ENCODE results near the gene KIF3A.

KIF3A gene

GRCh38 chr5:132752581-132753125 lies 15.3 kb upstream of the KIF3A start:
- no peak for DNase-seq

DNA sequence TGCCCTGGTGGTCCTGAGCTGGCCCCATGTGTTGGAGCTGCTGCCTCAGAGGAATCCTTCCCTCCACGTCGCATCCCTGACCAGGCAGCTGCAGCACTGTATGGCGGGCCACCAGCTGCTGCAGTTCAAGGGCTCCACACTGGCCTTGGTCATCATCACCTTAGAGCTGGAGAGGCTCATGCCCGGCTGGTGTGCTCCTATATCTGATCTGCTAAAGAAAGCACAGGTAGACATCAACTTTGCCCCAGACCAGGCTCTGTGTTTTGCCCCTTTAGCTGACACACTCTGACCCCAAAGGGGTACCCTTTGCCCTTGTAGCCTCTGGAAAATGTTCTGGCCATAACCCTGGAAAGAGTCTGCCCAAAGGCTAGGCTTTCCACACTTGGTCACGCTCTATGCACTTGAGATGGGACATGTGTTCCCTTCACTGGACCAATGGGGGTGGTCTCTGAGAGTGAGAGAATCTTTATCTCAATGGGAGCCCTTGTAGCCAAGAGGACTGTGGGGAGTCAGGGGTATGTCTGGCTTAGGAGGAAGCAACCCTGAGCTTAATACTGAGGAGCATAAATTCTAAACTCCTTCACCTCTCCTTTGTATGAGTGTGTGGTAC lies 14.7 kb upstream of the KIF3A start:
- DNase-seq = no peak

- no peak for DNase-seq
These were observed 14.1 kb upstream of the KIF3A start for GRCh38 chr5:132751444-132751843.

DNA sequence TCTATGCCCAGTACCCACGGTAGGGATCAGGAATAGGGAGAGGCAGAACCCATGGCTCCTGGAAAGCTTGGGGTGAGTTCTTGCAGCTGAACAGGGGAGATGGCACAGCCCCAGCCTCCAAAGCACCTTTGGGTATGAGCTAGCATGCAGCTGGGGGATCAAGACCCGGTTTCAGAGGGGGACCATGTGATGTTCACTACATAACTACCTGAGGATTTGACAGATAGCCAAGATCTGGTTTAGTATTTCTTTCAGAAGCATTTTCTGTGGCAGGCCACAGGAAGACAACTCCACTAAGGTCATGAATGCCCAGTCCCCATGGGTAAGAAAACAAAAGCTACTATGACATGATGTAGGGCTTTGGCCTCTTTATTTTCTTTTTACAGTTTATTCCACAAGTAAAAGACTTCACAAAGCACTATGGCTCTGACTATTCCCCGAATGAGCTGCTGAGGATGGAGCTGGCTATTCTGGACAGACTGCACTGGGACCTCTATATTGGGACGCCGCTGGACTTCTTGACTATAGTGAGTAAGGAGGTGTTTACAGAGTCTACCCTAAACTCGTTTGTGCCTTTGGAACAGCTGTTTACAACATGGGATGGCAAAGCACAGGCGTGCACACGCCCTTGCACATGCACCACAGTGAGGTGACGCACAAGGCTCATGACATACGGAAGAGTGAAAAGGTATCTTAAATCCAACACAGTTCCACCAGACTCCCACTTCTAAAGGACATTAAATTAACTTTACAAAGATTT lies 13.3 kb upstream of the KIF3A start:
- DNase-seq = no peak

DNA sequence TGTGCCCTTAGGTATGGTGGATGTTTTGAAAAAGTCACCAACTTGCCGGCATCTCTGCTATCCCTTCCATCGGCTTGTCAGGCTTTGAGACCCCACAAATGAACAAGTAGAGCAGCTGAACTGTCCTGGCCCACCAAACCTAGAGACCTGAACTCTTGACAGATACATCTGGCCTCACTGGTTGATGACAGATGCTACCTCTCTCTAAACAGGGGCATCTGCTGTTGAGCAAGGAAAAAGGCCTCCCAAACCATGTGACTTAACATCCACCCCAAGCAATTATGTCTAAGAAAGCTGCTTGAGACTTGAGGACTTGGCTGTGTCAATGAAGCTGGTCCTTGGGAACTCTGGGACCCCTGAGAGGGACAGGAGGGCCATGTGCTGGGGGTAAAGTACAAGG lies 12.2 kb upstream of the KIF3A start:
- no peak for DNase-seq

- no peak for DNase-seq
These were observed 11.2 kb upstream of the KIF3A start for GRCh38 chr5:132748522-132749000.

- no peak for DNase-seq
These were observed 10.5 kb upstream of the KIF3A start for GRCh38 chr5:132747616-132748440.

- DNase-seq = peak; percentile 31
These were observed 9.7 kb upstream of the KIF3A start, which contains the start of gene CCNI2 for GRCh38 chr5:132746954-132747615. Gene CCNI2, plus strand, starts transcription at chr5:132747426. Its CDS starts 70 bp downstream, at chr5:132747496.

DNA sequence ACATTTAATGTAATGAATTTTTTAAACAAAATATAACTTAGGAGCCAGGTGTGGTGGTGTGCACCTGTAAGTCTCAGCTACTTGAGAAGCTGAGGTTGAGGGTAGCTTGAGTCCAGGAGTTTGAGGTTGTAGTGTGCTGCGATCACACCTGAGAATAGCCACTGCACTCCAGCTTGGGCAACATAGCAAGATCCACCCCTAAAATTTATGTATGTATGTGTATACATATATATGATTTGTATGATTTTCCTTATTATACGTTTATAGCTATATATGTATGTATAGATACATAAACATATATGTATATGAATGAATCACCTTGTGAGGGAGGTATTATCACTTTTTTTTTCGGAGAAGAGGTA lies 9.2 kb upstream of the KIF3A start:
- DNase-seq = no peak

DNA sequence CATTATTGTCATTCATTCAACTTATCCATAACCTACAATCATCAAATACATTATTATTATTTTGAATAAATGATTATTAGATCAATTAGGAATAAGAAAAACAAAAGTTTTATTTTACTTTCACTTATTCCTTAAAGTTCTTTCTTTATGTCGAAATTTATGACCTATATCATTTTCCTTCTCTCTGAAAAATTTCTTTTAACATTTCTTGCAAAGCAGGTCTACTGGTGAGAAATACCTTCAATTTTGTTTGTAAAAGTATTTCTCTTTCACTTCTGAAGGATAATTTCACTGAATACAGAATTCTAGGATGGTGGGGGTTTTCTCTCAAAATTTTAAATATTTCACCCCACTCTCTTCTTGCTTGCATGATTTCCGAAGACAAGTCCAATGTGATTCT lies 7.3 kb upstream of the KIF3A start:
- DNase-seq = no peak

GRCh38 chr5:132742626-132743025 lies 5.3 kb upstream of the KIF3A start:
- no peak for DNase-seq

GRCh38 chr5:132742158-132742557 lies 4.8 kb upstream of the KIF3A start:
- DNase-seq = no peak

- DNase-seq = no peak
These were observed 1.9 kb upstream of the KIF3A start for GRCh38 chr5:132739232-132739631.

DNA sequence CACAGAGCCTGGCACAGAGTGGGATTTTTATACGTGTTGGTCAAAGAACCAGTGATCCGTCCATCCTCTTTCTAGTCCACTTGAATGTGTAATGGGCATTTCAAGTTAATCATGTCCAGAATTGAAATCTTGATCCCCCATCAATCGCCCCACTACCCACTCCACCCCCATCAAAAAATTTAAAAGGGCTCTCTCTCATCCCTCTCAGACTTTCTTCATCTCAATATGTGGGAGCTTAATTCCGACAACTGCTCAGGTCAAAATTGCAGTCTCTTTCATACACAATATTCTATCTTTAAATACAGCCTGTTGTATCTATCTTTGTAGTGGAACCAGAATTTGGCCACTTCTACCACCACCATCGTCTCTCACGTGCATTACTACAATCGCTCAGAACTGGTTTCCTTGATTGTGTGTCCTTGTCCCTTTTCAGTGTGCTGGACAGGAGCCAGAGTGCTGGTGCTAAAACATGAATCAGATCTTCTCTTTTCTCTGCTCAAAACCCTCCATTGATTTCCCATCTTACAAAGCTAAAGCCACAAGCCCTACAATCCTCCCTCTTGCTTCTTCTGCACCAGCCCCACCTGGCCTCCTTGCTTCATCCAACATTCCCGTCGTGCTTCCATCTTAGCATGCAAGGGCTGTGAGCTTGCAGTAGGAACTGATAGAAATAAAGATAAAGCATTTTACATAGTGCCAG lies 786 bp upstream of the KIF3A start:
- DNase-seq = no peak

- DNase-seq = no peak
These were observed 2.7 kb downstream of the KIF3A start for GRCh38 chr5:132734687-132735086.

DNA sequence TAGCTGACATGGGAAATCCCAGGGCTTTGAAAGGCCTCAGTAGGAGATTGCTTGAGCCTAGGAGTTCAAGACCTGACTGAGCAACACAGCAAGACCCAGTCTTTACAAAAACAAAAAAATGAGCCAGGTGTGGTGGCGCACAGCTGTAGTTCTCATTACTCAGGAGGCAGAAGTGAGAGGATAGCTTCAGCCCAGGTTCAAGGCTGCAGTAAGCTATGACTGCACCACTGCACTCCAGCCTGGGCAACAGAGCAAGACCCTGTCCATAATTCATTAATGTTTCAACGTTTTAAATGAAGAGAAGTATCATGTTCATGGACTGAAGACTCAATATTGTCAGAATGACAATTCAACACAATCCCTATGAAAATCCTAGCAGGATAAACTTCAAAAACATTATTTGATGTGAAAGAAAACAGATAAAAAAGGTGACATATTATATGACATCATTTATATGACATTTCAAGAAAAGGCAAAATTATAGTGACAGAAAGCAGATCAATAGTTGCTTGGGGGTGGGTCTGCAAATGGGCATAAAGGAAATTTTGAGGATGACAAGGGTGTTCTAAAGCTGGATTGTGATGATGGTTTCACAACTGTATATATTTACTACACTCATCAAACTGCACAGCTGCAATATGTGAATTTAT lies 3.7 kb downstream of the KIF3A start:
- DNase-seq = no peak

- DNase-seq = no peak
These were observed 7.5 kb downstream of the KIF3A start for GRCh38 chr5:132729896-132730295.

- DNase-seq = no peak
These were observed 11.6 kb downstream of the KIF3A start for GRCh38 chr5:132725745-132726144.

DNA sequence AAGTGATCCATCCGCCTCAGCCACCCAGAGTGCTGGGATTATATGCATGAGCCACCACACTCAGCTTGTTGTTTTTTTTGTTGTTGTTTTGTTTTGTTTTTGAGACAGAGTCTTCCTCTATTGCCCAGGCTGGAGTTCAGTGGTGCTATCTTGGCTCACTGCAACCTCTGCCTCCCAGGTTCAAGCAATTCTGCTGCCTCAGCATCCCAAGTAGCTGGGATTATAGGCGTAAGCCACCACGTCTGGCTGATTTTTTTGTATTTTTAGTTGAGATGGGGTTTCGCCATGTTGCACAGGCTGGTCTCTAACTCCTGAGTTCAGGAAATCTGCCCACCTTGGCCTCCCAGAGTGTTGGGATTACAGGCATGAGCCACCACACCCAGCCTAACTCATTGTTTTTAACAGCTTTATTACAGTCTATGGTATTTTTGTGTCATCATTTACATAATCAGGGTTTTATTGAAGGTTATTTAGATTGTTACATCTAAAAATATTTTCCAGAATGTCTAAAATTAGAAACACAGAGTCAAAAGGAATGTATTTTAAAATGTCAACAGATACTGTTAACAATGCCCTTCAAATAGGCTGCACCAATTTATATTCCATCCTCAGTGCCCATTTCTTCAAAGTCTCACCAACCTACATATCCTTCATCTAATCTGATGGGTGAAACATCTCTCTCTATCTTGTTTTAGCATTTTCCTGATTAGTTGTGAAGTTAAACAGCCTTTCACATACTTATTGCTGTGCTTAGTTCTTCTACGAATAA lies 18.6 kb downstream of the KIF3A start:
- DNase-seq = no peak

DNA sequence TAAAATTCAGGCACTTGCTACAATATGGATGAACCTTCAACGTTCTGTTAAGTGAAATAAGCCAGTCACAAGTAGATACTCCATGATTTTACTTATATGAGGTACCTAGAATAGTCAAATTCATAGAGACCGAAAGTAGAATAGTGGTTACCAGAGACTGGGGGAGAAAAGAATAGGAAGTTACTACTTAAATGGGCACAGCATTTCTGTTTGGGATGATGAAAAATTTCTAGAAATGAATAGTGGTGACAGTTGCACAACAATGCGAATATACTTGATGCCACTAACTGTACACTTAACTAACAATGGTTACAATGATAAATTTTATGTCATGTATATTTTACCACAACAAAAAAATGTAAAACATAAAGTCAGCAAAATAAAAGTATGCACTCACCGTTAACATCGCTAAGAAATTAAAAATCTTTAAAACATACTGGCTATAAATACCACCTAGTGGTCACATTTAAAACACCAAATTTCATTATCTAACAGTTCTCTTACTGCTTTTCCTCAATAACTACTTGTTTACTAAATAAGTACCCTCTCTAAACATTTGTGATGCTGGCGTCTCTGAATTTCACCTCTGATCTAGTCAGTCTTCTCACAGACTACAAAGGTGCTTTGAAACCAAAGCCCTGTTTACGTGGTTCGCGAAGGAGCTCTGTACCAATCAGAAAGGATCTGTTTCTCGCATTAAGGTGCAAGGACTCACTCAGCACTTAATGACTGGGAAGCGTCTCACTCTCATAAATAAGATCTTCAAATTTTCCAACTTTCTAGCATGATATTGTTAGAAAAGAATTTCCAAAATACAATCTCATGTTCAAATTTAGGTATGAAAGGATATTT lies 22.7 kb downstream of the KIF3A start:
- no peak for DNase-seq

All from NCI-H345 (cell line).